Loucy (cell line): ENCODE measurements around the gene TOMM20.

Experiments used
- CTCF ChIP-seq: fragments of 200-600 bp; sonication (generic); conservative IDR thresholded peaks from 2 replicates; pipeline ENCODE4 v1.5.1; 2014; ENCODE audit warnings: mild to moderate bottlenecking, antibody characterized with exemption, low read length
- EZH2phosphoT487 ChIP-seq: fragments of 200-600 bp; IDR thresholded peaks from 2 replicates; pipeline ENCODE4 v1.6.1; 2018; ENCODE audit warnings: antibody characterized with exemption, mild to moderate bottlenecking, moderate library complexity, borderline replicate concordance

- TF ChIP-seq CTCF (no peak), EZH2phosphoT487 (no peak)
These were observed 41.3 kb upstream of the TOMM20 start for GRCh38 chr1:235169986-235170385.
